IMR-90 (cell line): ENCODE results near the gene RFC2. TPM values are rescaled to one million over a fixed set of nuclear protein-coding genes. Genes with fewer than 3 reads are reported as not detected.

Experiments
- ATAC-seq: fragments of 200-7000 bp; cut with Tn5 transposase; 2 replicates; pipeline ENCODE4 v1.9.1; 2020; ENCODE audit warnings: low read depth, mild to moderate bottlenecking, moderate library complexity
- BruUV-seq: library from RNA; stranded (reverse); fragments of 400-500 nt; replicated peaks from 2 replicates; lab custom pipeline; 2021; lab: Mats Ljungman, UMichigan
- CTCF ChIA-PET: fragments of 300-600 bp; formaldehyde crosslinking; extraction: SDS; loops from one replicate; lab custom pipeline; 2021; ENCODE audit warnings: antibody characterized with exemption; lab: Yijun Ruan, JAX
- POLR2A ChIA-PET: fragments of 300-600 bp; sonication (Branson Sonifier 250); formaldehyde crosslinking; loops from one replicate; lab custom pipeline; 2022; ENCODE audit warnings: antibody characterized with exemption; ENCODE audit not compliant: unreplicated experiment; lab: Charles Lee
- DNase-seq: peaks from one replicate; pipeline ENCODE4 v3.0.0; 2013
- H2AFZ ChIP-seq: replicated peaks from 2 replicates; pipeline ENCODE3; 2013; ENCODE audit warnings: low read length, mild to moderate bottlenecking; ENCODE audit not compliant: poor library complexity
- H2AK5ac ChIP-seq: 2 replicates; pipeline ENCODE4 v1.6.1; 2013; ENCODE audit warnings: low read depth, low read length, inconsistent platforms
- H2AK9ac ChIP-seq: replicated peaks from 2 replicates; pipeline ENCODE3; 2013; ENCODE audit warnings: mild to moderate bottlenecking, low read depth, low read length, moderate library complexity; ENCODE audit not compliant: poor library complexity
- H2BK120ac ChIP-seq: 2 replicates; pipeline ENCODE4 v1.6.1; 2013; ENCODE audit warnings: low read depth, low read length, inconsistent platforms
- H2BK15ac ChIP-seq: 3 replicates; pipeline ENCODE4 v1.6.1; 2013; ENCODE audit warnings: low read depth, low read length, inconsistent platforms
- H2BK20ac ChIP-seq: 2 replicates; pipeline ENCODE4 v1.6.1; 2013; ENCODE audit warnings: low read depth, mild to moderate bottlenecking, inconsistent platforms, low read length, moderate library complexity
- H2BK5ac ChIP-seq: 2 replicates; pipeline ENCODE4 v1.6.1; 2013; ENCODE audit warnings: mild to moderate bottlenecking, low read depth, low read length, inconsistent platforms; ENCODE audit not compliant: poor library complexity, severe bottlenecking
- H3K14ac ChIP-seq: replicated peaks from 2 replicates; pipeline ENCODE4 v1.6.1; 2013; ENCODE audit warnings: low read depth, low read length, inconsistent platforms
- H3K18ac ChIP-seq: 2 replicates; pipeline ENCODE4 v1.6.1; 2013; ENCODE audit warnings: low read depth, low read length, control low read depth
- H3K23ac ChIP-seq: 2 replicates; pipeline ENCODE4 v1.6.1; 2013; ENCODE audit warnings: low read depth, low read length, inconsistent platforms
- H3K27ac ChIP-seq: 2 replicates; pipeline ENCODE4 v1.5.1; 2013; ENCODE audit warnings: mild to moderate bottlenecking, control low read depth, low read length; ENCODE audit not compliant: insufficient read depth
- H3K27me3 ChIP-seq: 2 replicates; pipeline ENCODE4 v1.6.1; 2013; ENCODE audit warnings: low read length; ENCODE audit not compliant: control insufficient read depth, insufficient read depth
- H3K36me3 ChIP-seq: 2 replicates; pipeline ENCODE4 v1.6.1; 2013; ENCODE audit warnings: low read length, mixed read lengths; ENCODE audit not compliant: control insufficient read depth, insufficient read depth
- H3K4ac ChIP-seq: 2 replicates; pipeline ENCODE4 v1.6.1; 2013; ENCODE audit warnings: low read depth, low read length, inconsistent platforms
- H3K4me1 ChIP-seq: 2 replicates; pipeline ENCODE4 v1.6.1; 2013; ENCODE audit warnings: low read length, mixed read lengths; ENCODE audit not compliant: control insufficient read depth, insufficient read depth
- H3K4me2 ChIP-seq: 2 replicates; pipeline ENCODE4 v1.6.1; 2013; ENCODE audit warnings: low read depth, mild to moderate bottlenecking, control low read depth, low read length, moderate library complexity
- H3K4me3 ChIP-seq: 2 replicates; pipeline ENCODE4 v1.5.1; 2013; ENCODE audit warnings: low read depth, mild to moderate bottlenecking, control low read depth, low read length, moderate library complexity; ENCODE audit not compliant: insufficient read depth
- H3K56ac ChIP-seq: 2 replicates; pipeline ENCODE4 v1.6.1; 2013; ENCODE audit warnings: low read length, inconsistent platforms; ENCODE audit not compliant: insufficient read depth; ENCODE audit errors: extremely low read depth
- H3K79me1 ChIP-seq, 2 experiments: 2 replicates each; pipeline ENCODE4 v1.6.1; 2013; ENCODE audit warnings: low read length in 2 of 2, inconsistent platforms in 1 of 2, low read depth in 1 of 2
- H3K9ac ChIP-seq: 2 replicates; pipeline ENCODE4 v1.6.1; 2013; ENCODE audit warnings: low read depth, low read length, control low read depth
- H3K9me1 ChIP-seq: 2 replicates; pipeline ENCODE4 v1.6.1; 2013; ENCODE audit warnings: low read length, inconsistent platforms; ENCODE audit not compliant: insufficient read depth
- H3K9me3 ChIP-seq: 2 replicates; pipeline ENCODE4 v1.6.1; 2013; ENCODE audit warnings: low read length; ENCODE audit not compliant: control insufficient read depth, insufficient read depth
- H4K20me1 ChIP-seq: 2 replicates; pipeline ENCODE4 v1.6.1; 2013; ENCODE audit warnings: low read length, inconsistent platforms; ENCODE audit not compliant: insufficient read depth
- H4K5ac ChIP-seq: 2 replicates; pipeline ENCODE4 v1.6.1; 2013; ENCODE audit warnings: mild to moderate bottlenecking, low read depth, low read length, control low read depth
- H4K8ac ChIP-seq, 2 experiments: 2 replicates each; pipeline ENCODE4 v1.6.1; 2013; ENCODE audit warnings: low read depth in 2 of 2, low read length in 2 of 2, control low read depth in 1 of 2, inconsistent platforms in 1 of 2
- H4K91ac ChIP-seq: 2 replicates; pipeline ENCODE4 v1.6.1; 2013; ENCODE audit warnings: low read depth, low read length, inconsistent platforms; ENCODE audit not compliant: insufficient read depth
- MAFK ChIP-seq: IDR thresholded peaks from 2 replicates; pipeline ENCODE4 v1.6.1; 2012; ENCODE audit warnings: low read depth, low read length, improper control_type of control experiment
- RFX5 ChIP-seq: IDR thresholded peaks from 2 replicates; pipeline ENCODE4 v1.8.0; 2012; ENCODE audit warnings: low read depth, mild to moderate bottlenecking, low read length, moderate library complexity
- WGBS, 2 experiments: methylation state at CpG; one replicate each; pipeline versions ENCODE4 v1.1.5 to v1.1.7; 2013; ENCODE audit warnings: missing lambda C conversion rate in 2 of 2; ENCODE audit not compliant: insufficient read length in 1 of 2; ENCODE audit errors: extremely low coverage in 2 of 2; 5-methylcytosine and 5-hydroxymethylcytosine counted together
- dilution Hi-C: fragments of 300-500 bp; cut with HindIII; formaldehyde crosslinking; loops from one replicate; pipeline ENCODE4 v1.14.3; 2018; ENCODE audit warnings: low sequenced_read_pairs; ENCODE audit not compliant: unreplicated experiment
- in situ Hi-C: fragments of 300-500 bp; cut with MboI; formaldehyde crosslinking; loops from 3 replicates; pipeline ENCODE4 v1.14.3; 2019; ENCODE audit warnings: low sequenced_read_pairs, inconsistent platforms, mixed read lengths
- intact Hi-C: fragments of 100-400 bp; cut with micrococcal nuclease; formaldehyde crosslinking; loops from 2 replicates; pipeline ENCODE4 v1.10.0; 2022
- polyA plus RNA-seq, 3 experiments: library from polyadenylated mRNA; depleted of rRNA; stranded (reverse); fragments of >200 nt; gene quantifications; 2 replicates each; pipeline ENCODE4 v1.2.3, GENCODE V29; 2012; ENCODE audit warnings: low replicate concordance in 1 of 3
- total RNA-seq: library from RNA; depleted of rRNA; stranded (reverse); fragments of >200 nt; gene quantifications from 2 replicates; pipeline ENCODE4 v1.2.3, GENCODE V29; 2012

RFC2 gene
- total and polyA plus RNA-seq, 2 of the 4 experiments (the other 2 are of a cell fraction) = 25.2 to 37.8 TPM

DNA sequence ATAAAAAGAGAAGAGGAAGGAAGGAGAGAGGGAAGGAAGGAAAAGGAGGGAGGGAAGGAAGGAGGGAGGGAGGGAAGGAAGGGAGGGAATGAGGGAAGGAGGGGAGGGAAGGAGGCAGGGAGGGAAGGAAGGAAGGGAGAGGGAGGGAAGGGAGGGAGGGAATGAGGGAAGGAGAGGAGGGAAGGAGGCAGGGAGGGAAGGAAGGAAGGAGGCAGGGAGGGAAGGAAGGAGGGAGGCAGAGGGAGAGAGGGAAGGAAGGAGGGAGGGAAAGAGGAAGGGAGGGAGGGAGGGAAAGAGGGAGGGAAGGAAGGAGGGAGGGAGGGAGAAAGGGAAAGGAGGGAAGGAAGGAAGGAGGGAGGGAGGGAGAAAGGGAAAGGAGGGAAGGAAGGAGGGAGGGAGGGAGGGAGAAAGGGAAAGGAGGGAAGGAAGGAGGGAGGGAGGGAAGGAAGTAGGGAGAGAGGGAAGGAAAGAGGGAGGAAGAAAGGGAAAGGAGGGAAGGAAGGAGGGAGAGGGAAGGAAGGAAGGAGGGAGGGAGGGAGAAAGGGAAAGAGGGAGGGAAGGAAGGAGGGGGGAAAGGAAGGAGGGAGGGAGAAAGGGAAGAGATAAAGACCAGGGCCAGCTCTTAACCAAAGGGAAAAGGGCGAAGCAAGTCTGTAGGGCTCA lies 50.1 kb downstream of the RFC2 start:
- H3K56ac ChIP-seq = no peak overlapping the region
- ATAC-seq = no peak
- H2BK120ac ChIP-seq = no peak overlapping the region
- intact Hi-C loops = loop anchor here (1.0 kb wide), 2 partner anchors 136 to 338 kb away; no protein-coding TSS in a partner anchor
- no peaks in the 10 kb centered on the region for H3K9me1 ChIP-seq
- no peaks in the 10 kb centered on the region for H3K9me3 ChIP-seq
- no peak overlapping the region for H3K14ac ChIP-seq
- CTCF ChIA-PET = interaction anchor here (0.7 to 1.1 kb wide), 2 partner anchors 125 to 133 kb away, joined by 3 to 5 read pairs; no protein-coding TSS in a partner anchor
- no peaks in the 10 kb centered on the region for H3K36me3 ChIP-seq
- no peak overlapping the region for H4K8ac ChIP-seq
- H2AK5ac ChIP-seq = peak overlapping the region; percentile 50; the same call in 1 of the 2 replicates
- H2BK5ac ChIP-seq = no peak overlapping the region
- H4K5ac ChIP-seq = no peak overlapping the region
- H3K4me2 ChIP-seq = no peak overlapping the region
- dilution Hi-C loops = no loop called here
- in situ Hi-C loops = loop anchor here (10.0 to 25.0 kb wide), 2 partner anchors 339 to 358 kb away; partner anchors contain the start of gene TMEM270
- no peak overlapping the region for H3K27ac ChIP-seq
- no TSS peak for BruUV-seq
- H3K4me1 ChIP-seq = no peaks in the 10 kb centered on the region
- H2AFZ ChIP-seq = no peak overlapping the region
- no peak for DNase-seq
- H3K18ac ChIP-seq = no peak overlapping the region
- no peak for TF ChIP-seq RFX5
- TF ChIP-seq MAFK = no peak
- H2BK20ac ChIP-seq = no peak overlapping the region
- H2BK15ac ChIP-seq = no peak overlapping the region
- H3K23ac ChIP-seq = no peak overlapping the region
- no peak overlapping the region for H3K4me3 ChIP-seq
- H2AK9ac ChIP-seq = no peak overlapping the region
- no peak overlapping the region for H3K9ac ChIP-seq
- H4K20me1 ChIP-seq = 0 out of 2 replicates have a peak, but pooled peaks cover 3% of the 10 kb centered on the region
- peaks cover 0 to 3% of the 10 kb centered on the region in 2 experiments; a peak in 1 of 4 replicates for H3K79me1 ChIP-seq
- WGBS, 2 experiments = no CpG with 5 or more reads among the region's 1 CpG
- no peak overlapping the region for H3K4ac ChIP-seq
- H3K27me3 ChIP-seq = no peaks in the 10 kb centered on the region
- POLR2A ChIA-PET = no interaction called here
- no peak overlapping the region for H4K91ac ChIP-seq
